Stimulated activated CD4-positive, alpha-beta T cell treated with anti-CD3 and anti-CD28 coated beads, Interleukin-4, amount 100 ng/mL, for 1 hour (primary cell): ENCODE data around the gene MAP3K7.

Experiments used
- DNase-seq: peaks from one replicate; pipeline ENCODE4 v3.0.0-alpha.2; 2020

MAP3K7 gene

GRCh38 chr6:90521955-90522354 lies 64.9 kb downstream of the MAP3K7 start:
- DNase-seq, result no peak

DNA sequence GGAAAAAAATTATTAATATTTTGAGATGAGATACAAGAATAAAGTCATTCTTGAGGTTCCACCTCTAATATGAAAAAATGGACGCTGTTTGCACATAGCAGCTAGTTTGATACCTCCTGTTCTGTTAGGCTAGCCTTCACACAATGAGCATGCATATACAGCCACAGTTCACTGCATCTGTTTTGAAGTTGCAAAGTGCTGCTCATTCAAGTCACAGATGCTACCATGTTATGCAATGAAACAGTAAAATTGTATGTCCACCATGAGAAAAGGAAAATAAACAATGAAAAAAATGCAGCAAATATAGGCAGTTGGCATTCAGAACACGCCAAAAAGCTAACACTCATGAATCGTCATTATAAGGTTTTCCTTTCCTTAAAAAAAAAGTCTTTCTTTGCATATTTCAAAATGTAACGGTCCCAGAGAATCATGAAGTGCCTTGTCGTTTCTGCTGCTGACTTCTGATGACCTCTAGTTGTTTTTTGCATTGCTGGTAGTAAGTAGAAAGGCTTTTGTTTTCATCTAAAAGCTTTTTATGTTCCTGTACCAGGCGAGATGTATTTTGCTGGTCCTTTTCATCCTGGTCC lies 70.7 kb downstream of the MAP3K7 start:
- DNase-seq, result no peak

DNA sequence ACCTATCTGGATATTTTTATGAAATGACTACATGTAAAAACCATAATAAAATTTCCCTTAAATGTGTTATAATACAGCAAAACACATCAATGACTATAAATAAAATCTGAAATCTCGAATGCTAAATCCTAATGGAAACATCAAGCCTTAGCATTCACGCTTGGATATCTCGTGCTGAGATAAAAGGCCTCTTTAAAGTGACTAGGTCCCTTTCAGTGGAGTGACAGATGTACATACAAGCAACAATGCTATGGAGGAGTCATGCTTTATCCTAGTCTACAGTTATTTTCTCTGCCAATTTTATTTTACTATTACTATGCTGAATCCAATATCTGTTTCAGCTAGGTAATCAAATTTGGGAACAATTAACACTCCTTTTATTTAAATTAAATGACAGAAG lies 72.4 kb downstream of the MAP3K7 start:
- DNase-seq, result no peak

DNA sequence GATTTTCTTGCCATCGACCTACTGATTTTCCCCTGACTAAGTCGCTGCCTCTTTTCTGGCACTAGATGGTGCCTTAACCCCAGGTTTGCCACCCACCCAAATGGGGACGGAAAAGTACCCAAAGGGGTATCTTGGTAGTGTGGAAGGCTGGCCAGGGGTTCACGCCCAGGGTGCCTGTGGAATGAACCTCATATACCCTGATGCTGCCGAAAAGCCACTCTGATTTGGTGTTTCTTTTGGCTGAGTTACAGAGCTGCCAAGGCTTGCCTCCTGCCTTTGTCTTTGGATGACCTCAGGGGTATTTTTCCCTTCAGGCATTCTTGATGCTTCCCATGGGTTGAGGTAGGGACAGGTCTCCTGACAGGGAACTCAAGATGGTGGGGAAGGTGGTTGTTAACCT lies 78.1 kb downstream of the MAP3K7 start:
- DNase-seq, result no peak

DNA sequence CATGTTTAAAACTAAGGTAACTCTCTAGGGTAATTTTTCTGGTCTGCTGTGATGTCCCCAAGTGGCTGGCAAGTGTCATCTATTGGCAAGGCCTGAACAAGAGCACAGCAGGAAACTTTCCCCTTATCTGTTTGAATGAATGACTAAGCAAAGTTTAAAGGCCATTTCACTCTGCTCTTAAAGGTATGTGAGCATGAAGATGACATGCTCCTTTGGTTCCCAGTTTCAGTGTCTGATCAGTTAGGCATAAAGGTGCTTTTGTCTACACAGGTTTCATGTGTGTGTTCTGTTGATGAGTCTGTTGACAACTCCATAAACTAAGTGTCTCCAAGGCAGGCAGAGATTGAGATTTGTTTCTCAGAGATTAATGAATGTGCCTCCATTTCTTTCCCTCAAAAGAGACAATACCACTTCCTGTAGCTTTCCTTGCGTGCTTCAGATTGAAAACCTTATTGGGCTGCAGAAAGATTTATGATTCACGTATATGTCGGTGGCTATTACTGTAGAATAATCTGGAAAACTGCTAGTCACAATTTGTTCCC lies 83.9 kb downstream of the MAP3K7 start:
- DNase-seq, result no peak

DNA sequence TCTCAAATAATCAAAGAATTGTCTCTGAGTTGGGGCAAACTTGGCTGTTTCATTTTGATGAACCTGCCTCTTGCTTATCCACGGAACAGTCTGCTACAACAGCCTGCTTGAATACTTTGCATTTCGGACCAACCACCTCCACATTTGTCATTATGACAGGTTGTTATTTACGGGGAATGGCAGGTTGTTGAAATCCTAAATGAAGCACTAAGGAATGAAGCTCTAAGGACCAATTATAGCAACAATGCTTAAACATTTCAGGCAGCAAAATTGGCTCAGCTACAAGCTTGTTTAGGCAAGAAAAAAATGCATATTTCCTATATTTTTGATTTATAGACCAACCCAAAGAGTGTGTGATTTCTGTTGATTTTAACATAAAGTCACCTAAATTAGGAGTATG lies 84.5 kb downstream of the MAP3K7 start:
- no peak for DNase-seq

GRCh38 chr6:90500458-90500857 lies 86.4 kb downstream of the MAP3K7 start:
- no peak for DNase-seq

DNA sequence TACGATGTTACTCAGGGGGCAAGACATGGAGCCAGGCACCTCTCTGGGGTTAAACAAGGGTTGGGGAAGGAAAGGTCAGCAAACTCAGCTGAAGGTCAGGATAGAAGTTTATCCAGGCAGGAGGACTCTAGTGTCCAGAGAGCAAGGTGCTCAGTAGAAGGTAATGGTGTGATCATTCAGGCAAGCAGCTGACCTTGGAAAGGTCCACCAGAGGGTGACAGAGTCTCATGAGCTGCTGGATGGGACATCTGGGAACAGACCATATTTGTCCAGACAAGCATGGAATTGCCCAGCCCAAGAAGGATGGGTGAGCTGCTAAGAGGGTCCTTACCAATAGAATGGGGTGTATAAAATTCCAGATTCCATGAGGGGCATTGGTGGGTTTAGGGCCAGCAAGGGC lies 89.5 kb downstream of the MAP3K7 start:
- DNase-seq, result no peak

GRCh38 chr6:90496258-90497016 lies 90.4 kb downstream of the MAP3K7 start:
- no peak for DNase-seq

DNA sequence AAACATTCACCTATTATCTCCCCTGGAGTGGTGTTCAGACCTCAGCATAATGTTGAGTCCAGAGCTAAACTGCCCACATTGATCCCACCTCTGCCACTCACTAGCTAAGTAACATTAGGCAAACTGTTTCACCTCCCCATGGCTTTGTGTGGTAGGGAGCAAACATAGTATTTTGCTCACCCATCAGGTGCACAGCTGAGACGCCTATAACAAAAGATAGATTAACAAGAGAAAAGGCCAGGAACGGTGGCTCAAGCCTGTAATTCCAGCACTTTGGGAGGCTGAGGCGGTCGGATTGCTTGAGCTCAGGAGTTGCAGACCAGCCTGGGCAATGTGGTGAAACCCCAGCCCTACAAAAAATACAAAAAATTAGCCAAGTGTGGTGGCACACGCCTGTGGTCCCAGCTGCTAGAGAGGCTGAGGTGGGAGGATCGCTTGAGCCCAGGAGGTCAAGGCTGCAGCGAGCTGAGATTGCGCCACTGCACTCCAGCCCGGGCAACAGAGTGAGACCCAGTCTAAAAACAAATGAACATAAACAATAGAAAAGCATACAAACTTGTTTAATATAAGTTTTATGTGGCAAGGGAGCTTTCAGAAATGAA lies 91.6 kb downstream of the MAP3K7 start:
- no peak for DNase-seq

DNA sequence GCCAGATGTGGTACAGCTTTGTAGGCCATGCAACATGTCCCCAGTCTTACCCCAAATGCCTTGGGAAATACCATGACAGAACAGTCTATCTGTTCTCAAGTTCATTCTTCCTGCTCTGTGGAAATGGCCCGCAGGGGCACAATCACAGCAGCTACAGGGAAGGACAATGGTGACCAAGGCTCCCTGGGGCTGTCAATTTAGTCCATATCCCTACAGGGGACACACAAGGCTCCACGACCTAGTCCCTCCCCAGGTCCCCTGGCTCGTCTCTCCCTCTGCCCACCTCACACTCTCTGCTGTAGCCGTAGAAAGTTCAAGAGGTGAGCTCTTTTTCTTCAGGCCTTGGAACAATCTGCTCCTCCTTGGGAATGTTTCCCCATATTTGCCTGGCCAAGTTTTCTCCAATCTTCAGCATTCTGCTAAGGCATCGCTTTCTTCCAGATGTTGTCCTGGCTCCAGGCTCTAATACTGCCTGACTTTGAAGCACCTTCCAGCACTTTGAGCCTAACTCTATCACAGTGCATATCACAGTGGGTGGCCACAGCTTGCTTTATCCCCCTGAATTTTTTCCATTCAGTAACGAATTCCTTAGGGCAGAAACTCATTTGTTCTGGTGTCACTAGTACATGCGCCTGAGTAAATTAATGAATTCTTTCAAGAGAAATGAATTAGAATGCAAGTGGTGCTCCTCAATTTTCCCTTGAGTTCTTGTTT lies 92.6 kb downstream of the MAP3K7 start:
- no peak for DNase-seq

DNA sequence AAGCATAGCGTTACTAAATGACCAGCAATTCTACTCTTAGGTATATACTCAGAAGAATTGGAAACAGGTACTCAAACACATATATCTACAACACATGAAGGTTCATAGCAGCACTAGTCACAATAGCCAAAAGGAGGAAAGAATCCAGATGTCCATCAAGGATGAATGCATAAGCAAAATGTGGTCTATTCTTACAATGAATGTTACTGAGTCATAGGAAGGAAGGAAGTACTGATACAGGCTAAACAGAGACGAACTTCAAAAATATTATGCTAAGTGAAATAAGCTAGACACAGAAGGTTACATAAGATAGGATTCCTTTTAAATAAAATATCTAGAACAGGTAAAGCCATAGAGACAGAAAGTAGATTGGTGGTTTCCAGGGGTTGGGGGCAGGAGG lies 93.5 kb downstream of the MAP3K7 start:
- DNase-seq, result no peak

GRCh38 chr6:90492798-90493197 lies 94.1 kb downstream of the MAP3K7 start:
- no peak for DNase-seq

GRCh38 chr6:90492369-90492768 lies 94.5 kb downstream of the MAP3K7 start:
- DNase-seq, result no peak

DNA sequence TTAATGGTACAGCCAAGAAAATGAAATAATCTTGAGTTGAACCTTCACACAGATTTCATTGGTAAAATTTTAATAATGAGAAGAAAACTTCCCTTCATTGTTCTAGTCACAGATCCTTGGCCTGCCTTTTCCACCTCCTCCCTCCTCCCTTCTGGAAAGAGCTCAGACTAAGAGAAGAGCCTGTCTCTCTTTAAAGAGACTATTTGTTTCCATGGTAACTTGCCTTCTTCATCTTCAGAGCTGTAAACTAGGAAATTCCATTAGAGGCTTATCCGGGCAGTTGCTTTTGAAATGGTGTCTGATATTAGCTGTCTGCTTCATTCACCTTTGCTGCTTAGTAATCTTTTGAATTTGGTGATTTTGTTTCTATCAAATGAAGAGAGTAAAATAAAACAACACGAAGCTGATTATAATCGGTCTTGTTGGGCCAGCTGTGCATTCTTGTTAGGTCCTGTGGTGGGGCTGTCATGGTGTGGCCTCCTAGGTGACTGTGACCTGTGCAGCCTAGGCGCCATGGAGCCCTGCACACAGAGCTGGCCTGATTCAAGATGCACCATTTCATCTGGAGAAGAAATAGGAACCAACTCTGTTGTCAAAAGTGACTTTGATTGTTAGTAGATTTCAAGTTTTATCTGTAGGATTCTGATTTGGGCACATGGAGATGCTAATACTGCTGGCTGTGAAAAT lies 96.7 kb downstream of the MAP3K7 start:
- no peak for DNase-seq

DNA sequence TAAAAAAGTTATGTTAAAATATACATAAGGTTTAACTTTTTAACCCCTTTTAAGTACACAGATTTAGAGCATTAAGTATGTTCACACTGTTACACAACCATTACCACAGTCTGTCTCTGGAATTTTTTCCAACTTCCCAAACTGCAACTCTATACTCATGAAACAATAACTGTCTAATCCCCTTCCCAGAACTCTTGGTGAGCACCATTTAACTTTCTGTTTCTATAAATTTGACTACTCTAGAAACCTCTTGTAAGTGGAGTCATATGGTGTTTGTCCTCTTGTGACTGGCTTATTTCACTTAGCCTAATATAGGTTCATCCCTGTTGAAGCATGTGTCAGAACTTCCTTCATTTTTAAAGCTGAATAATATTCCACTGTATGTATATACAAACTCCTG lies 98.1 kb downstream of the MAP3K7 start:
- no peak for DNase-seq

GRCh38 chr6:90485635-90486277 lies 101.1 kb downstream of the MAP3K7 start:
- DNase-seq, result no peak

DNA sequence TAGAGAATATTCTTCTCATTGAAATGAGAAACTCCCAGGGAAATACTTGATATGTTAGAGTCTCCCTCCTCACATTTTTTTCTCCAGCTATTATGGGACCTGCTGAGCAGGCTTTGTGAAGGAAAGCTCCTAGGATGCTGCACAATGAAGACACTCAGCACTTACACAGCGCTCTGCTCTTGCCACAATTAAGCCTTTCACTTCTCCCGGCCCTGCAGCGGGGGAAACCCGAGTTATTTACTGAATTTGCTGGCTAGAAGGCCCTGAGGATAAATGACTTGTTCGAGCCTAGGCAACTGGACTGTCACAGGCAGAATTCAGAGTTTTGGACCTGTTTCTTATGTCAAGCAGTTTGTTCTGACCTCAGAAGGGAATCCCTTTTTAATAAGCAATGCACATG lies 102.0 kb downstream of the MAP3K7 start:
- no peak for DNase-seq

GRCh38 chr6:90484385-90484784 lies 102.5 kb downstream of the MAP3K7 start:
- no peak for DNase-seq

DNA sequence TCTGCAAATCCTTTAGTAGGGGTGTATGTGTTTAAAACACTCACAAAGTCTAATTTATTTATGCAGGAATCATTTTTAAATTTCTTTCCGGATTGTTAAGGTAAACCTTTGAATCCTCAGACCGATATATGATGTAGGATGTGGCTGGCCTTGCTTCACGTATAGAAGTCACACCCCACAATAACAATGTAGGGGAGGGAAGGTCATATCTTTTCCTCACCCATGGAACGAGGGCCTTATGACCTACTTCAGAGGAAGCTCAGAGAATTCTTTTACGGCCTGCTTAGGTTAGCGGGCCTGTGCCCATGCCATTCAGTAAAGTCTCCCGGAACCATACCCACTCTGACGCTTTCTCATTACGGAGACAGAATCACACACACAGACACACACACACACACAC lies 102.9 kb downstream of the MAP3K7 start:
- DNase-seq, result no peak

DNA sequence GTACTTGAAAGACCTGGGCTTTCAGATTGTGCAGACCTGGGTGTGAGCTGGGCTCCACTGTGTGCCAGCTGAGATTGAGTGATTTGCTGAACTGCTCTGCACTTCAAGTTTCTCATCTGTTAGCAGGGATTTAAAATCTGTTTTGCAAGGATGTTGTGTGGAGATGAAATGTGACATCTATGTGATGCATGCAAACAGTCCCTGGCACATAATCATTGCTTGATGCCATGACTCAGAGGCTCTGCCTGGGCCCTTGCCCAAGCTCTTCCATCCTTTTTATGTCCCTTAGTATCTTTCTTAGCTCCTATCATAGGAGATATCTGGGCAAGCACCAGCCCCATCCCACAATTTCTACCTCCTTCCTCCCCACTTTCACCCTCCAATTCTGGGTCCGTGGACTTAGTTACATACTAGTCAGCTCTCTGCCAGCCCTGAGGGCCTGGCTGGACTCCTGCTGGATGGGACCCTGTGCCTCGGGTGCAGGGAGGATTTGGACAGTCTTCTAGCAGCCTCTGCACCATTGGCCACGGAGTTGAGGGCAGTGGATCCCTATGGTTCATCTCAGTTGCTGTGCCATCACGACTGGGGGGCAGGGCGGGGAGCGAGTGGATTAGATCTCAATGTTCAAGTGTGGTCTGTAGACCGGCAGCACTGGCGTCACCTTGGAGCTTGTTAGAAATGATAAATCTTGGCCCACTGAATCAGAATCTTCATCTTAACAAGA lies 103.6 kb downstream of the MAP3K7 start:
- no peak for DNase-seq

- no peak for DNase-seq
These were observed 106.2 kb downstream of the MAP3K7 start for GRCh38 chr6:90480666-90481065.
